Activated CD4-positive, alpha-beta T cell treated with anti-CD3 and anti-CD28 coated beads, Interleukin-2, Interleukin-4, amounts not matched to agents 100 ng/mL and 50 ng/mL, durations not matched to agents 16 hours and 8 hours (primary cell): ENCODE results near the gene FAM76A.
"Not testable (repeated sequence)": the region's sequence is repeated elsewhere in the genome, so short reads cannot be mapped to it uniquely, and the experiment has no call there.

Source experiments
- DNase-seq: peaks from one replicate; pipeline ENCODE4 v3.0.0-alpha.2; 2020; ENCODE audit warnings: low spot score

FAM76A gene

DNA sequence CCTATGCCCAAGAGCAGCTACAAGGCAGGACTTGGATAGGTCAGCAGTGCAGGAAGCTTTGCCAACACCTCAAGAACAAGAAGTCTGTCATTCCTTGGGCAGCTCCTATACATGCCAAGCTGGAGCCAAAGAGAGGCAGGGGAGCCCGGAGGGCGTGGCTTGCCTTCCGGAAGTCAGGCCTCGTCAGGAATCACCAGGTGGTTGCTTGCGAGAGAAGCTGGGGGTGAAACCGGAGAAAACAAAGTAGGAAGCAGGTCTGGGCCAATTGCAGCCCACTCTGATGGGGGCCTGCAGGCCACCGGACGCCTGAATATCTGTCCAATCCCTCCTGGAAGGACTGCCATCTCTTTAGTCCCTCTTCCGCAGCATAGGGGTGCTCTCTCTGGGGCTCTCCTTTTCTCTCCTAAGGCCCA is 794 bp upstream of the FAM76A start:
- no peak for DNase-seq

DNA sequence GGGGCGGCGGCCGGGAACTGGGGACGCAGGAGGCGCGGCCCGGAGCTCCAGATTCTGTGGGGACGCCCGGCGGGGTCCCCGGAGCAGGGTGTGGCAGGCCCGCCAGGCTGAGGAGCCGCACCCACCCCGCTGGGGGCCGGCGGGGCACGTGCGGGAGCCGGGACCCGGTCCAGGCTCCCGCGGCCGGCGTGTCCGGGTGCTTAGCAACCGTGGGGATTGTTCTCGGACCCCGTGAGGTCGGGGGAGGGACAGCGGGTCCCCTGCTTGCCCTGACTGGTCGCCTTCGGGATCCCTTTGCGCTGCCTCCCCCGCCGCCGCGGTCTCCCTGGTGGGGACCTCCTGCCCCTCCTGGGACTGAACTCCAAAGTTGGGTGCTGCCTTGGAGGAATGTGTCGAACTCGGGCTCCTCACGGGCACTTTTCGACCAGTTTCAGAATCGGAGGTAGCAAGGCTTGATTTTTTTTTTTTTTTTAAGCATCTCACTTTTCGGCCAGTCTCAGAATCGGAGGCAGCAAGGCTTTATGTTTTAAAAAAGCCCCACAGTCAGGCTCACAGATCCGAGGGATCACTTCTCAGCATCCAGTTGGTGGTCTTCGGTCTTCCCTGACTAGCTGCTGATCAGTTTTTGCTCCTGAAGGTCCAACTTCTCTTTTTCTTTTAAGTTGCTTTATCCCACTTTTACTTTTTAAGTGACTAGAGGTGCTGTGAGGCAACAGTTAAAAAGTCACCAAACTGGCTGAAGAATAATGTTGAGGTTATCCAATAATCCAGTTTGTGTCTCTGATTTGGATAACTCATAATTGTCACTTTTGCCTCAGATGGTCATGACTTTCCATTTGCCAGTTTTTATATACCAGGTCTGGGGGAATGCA is 648 bp downstream of the FAM76A start:
- peak; percentile 44 for DNase-seq

DNA sequence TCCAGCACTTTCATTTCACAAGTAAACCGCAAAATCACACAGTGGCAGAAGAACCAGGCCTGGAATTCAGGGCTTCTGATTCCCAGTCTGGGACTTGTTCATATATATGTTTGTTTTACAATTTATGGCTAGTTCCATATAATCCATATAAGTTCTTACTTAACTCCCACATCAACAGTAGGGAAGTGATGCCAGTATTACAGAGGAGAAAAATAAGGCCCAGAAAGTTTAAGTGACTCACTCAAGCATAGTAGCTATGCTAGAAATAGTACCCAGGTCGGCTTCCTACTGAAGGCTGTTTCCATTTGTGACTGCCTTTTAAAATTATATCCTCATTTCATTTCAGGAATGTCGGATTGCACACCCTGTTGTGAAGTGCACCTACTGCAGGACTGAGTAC is 1.4 kb downstream of the FAM76A start:
- DNase-seq = no peak

GRCh38 chr1:27736252-27736651 is 10.5 kb downstream of the FAM76A start:
- DNase-seq = no peak

DNA sequence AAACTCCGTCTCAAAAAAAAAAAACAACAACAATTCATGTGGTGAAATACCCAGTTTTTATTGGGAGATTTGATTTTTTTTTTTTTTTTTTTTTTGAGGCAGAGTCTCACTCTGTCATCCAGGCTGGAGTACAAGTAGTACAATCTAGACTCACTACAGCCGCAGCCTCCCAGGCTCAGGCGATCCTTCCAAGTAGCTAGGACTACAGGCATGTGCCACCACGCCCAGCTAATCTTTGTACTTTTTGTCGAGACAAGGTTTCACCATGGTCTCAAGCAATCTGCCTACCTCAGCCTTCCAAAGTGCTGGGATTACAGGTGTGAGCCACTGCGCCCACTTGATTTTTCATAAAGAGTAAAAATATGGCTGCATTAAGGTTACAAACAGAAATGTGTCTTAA is 15.4 kb downstream of the FAM76A start:
- no peak for DNase-seq

GRCh38 chr1:27744556-27744955 is 18.8 kb downstream of the FAM76A start:
- no peak for DNase-seq

GRCh38 chr1:27745466-27745865 is 19.7 kb downstream of the FAM76A start:
- DNase-seq = no peak

DNA sequence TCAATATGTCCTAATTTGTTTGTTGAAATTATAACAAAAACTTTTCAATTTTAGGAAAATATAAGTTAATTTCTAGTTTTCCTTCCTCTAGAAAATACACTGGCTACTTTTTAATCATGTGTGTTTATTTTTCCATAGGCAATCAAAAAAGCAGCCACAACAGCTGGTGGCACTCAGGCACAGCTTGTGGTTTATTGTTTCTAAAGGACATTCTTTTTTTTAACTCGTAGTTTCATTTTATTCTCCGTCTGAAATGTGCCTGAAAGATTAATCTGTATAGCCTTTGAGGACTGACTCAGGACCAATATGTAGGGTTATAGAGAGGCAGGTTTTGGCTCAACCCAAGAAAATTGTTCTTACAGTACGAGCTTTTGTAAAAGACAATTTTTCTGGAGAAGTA is 26.6 kb downstream of the FAM76A start:
- DNase-seq = no peak

DNA sequence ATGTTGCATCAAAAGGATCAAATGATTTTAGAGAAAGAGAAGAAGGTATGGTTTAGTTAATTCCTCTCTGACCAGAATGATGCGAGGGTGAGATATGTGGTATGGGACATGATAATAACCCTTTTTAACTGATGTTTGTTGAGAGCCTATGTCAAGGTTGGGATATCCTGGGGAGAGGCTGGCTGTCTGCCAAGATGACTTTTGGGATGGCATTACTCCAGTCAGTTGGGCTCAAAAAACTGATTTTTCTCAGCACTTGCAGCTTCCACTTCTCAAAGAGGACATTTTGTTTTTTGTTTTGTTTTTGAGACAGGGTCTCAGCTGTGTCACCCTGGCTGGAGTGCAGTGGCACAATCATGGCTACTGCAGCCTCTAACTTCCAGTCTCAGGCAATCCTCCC is 29.5 kb downstream of the FAM76A start:
- DNase-seq = no peak

- no peak for DNase-seq
Observed at GRCh38 chr1:27755865-27756264, 30.1 kb downstream of the FAM76A start.

- DNase-seq = no peak
Observed at GRCh38 chr1:27759236-27759635, 33.5 kb downstream of the FAM76A start.

DNA sequence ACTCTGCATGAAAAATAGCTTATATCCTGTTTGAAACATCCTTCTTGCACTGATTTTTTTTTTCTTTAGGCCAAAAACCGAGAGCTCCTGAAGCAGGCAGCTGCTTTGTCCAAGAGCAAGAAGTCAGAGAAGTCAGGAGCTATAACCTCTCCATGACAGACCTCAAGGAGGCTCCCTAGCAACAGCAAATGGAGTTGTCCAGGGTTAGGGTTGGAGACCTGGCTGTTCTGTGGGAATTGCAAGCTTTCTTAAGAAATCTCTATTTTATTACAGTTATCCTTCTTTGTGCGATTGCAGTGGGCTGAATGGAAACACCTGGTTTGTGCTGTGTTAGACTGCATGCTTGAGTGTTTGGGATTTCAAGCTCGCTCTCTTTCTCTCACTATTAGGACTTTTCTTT is 34.7 kb downstream of the FAM76A start:
- DNase-seq = no peak

- no peak for DNase-seq
Observed at GRCh38 chr1:27762033-27762432, 36.3 kb downstream of the FAM76A start.

GRCh38 chr1:27763358-27763757 is 37.6 kb downstream of the FAM76A start:
- no peak for DNase-seq

DNA sequence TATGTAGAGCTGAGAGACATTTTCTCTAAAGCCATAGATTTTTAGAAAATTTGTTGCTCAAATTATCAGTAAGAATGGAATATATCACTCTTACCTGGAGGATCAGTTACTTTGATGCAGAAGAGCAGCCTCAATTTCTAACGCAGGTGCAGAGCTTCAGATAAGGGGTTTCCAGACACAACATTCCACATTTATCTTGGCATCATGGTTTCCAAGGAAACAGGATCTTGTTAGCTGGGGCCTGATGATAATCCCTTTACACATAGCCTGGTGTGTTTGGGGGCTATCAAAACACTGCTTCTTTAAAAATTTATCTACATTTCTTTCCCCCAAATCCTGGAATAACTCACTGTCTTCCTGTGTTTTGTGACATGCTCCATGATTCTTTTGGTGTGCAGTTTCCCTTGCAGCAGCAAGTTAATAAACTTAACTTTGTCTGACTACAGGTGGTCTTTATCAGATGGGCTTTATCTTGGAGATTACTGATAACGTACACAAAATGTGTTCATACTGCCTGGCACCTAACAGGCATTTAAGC is 44.6 kb downstream of the FAM76A start:
- no peak for DNase-seq

DNA sequence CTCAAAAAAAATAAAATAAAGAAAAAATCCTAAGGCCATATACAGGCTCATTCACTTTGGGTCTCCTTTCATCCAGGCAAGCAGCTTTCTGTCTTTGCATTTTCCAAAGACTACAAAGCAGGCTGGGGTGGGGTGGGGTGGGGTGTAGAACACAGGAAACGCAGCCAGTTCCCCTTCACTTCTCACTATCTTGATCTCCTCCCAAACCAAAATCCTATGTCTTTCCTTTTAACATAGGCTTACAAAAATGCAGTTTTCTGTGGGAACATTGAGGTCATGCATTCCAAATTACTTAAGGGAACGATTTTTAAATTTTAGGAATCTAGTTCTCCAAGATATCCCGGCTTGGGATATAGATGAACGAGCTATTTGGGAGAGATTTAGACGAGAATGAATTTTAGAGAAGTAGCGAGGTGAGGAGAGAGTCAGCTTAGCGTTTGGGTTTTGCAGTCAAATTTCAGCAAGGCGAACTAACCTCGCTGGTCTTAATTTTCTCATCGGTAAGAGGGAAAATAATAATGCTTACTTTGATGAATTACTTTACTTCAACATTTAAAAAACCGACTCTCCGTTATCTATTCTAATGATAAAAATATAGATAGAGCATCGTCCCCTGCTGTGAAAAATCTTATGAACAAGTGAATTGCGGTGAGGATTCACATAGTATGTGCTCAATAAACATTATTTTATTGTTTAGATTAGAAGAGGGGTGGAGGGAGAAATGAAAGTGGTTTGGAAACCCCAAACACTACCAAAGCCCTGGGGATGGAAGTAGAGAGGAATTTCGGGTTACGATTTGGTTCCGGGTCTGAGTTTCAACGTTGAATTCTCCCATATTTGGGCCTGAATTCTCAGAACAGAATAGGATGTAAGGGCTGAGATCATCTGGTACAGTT is 46.5 kb downstream of the FAM76A start:
- no peak for DNase-seq

DNA sequence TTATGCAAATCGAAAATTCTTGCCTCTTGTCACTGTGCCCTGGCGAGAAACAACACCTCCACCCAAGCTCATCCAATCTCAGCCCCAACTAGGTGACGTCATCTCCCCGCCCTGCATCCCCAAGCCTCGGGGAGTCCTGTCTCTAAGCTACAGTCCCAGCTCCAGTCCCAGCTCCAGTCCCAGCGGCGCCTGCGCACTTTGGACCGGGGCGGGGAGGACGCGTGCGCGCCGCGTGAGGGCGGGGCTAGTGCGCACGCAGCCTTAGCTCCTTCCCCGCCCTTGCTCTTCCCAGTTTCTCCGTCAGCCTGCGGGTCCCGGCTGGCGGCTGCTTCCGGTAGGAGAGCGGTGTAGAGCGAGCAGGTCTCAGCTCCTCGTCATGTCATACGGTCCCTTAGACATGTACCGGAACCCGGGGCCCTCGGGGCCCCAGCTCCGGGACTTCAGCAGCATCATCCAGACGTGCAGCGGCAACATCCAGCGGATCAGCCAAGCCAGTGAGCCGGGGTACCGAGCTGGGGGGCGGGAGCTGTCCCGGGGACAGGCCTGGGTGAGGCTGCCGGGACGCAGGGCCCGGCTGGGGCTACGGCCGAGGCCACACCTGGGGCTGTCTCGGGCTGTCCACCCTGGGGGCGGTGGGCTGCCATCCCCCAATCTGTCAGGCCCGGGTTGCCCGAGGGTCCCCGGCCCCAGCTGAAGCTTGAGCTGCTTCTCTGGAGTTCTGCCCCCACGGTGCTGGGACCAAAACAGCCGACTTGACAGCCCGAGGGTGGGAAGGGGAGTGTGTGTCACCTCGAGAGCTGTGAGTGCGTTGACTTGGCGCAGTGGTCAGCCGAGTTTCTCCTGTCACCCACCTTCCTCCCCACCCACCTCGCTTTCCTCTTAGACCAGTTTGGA is 47.4 kb downstream of the FAM76A start, which contains the start of gene STX12:
TSS of gene STX12 (plus strand) at position 288 of the 894 bp plus-strand sequence. CDS start at position 377, 89 bp downstream.
- peak; percentile 100 for DNase-seq

GRCh38 chr1:27773826-27774445 is 48.2 kb downstream of the FAM76A start:
- peak; percentile 30 for DNase-seq

- DNase-seq = no peak
Observed at GRCh38 chr1:27774654-27775053, 48.9 kb downstream of the FAM76A start.

DNA sequence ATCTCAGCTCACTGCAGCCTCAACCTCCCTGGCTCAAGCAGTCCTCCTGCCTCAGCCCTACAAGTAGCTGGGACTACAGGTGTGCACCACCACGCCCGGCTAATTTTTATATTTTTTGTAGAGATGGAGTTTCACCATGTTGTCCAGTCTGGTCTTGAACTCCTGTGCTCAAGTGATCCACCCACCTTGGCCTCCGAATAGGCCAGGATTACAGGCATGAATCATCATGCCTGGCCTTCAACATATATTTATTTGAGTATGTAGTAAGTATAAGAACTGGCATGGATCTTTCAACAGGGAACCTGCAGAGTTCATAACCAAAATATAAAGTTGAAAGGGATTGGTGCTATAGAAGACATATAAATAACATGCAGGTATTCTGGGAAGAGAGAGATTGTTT is 49.6 kb downstream of the FAM76A start:
- not testable (repeated sequence) for DNase-seq

DNA sequence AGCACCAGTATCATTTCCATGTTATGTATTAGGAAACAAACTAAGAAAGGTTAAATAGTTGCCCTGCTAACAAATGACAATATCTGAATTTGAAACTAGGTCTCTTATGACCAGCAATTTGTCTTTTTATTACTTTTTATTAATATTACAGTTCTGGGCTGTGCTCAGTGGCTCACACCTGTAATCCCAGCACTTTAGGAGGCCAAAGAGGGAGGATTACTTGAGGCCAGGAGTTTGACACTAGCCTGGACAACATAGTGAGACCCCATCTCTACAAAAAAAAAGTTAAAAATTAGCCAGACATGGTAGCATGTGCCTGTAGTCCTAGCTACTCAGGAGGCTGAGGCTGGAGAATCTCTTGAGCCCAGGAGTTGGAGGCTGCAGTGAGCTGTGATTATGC is 50.5 kb downstream of the FAM76A start:
- DNase-seq = not testable (repeated sequence)
